Large intestine (tissue), 3 donors: ENCODE results near the gene MBD4. TPM values are rescaled to one million over a fixed set of nuclear protein-coding genes. Genes with fewer than 3 reads are reported as not detected.
"Not testable (repeated sequence)": the region's sequence is repeated elsewhere in the genome, so short reads cannot be mapped to it uniquely, and the experiment has no call there.

Experiments used
- DNase-seq, 2 donors: peaks; one replicate each; pipeline versions ENCODE4 v3.0.0 to v3.0.0-alpha.2; 2013
- H3K27ac ChIP-seq: one replicate; pipeline ENCODE4 v1.5.1; 2013; ENCODE audit warnings: low read length
- H3K27me3 ChIP-seq: 2 replicates; pipeline ENCODE4 v1.6.1; 2013; ENCODE audit warnings: low read length; ENCODE audit not compliant: control insufficient read depth, insufficient read depth
- H3K36me3 ChIP-seq: 2 replicates; pipeline ENCODE4 v1.6.1; 2013; ENCODE audit warnings: low read length; ENCODE audit not compliant: control insufficient read depth, insufficient read depth
- H3K4me1 ChIP-seq: one replicate; pipeline ENCODE4 v1.6.1; 2013; ENCODE audit warnings: low read length; ENCODE audit not compliant: control insufficient read depth, insufficient read depth
- H3K4me3 ChIP-seq: one replicate; pipeline ENCODE4 v1.5.1; 2013; ENCODE audit warnings: low read length
- H3K9me3 ChIP-seq: one replicate; pipeline ENCODE4 v1.6.1; 2013; ENCODE audit warnings: mild to moderate bottlenecking, low read depth, low read length, moderate library complexity; ENCODE audit not compliant: control insufficient read depth
- WGBS: methylation state at CpG from one replicate; pipeline ENCODE4 v1.1.5; 2013; ENCODE audit warnings: low lambda C conversion rate; ENCODE audit not compliant: insufficient coverage; 5-methylcytosine and 5-hydroxymethylcytosine counted together
- polyA plus RNA-seq: library from polyadenylated mRNA; unstranded; fragments of 120-200 nt; gene quantifications from one replicate; pipeline ENCODE4 v1.2.1, GENCODE V29; 2013

Gene MBD4
- polyA plus RNA-seq, 1 donor = 38.4 TPM

GRCh38 chr3:129399145-129399894 lies 40.4 kb downstream of the MBD4 start:
- no peaks in the 10 kb centered on the region for H3K27me3 ChIP-seq
- H3K4me3 ChIP-seq = peak overlapping the region; percentile 75
- H3K27ac ChIP-seq = peak overlapping the region; percentile 30
- peaks cover 6% of the 10 kb centered on the region for H3K36me3 ChIP-seq
- H3K4me1 ChIP-seq = peaks cover 4% of the 10 kb centered on the region
- H3K9me3 ChIP-seq = no peaks in the 10 kb centered on the region
- WGBS = 0% methylated on average over 6 of the region's 25 CpGs
- peak; percentile 90 to 96 for DNase-seq

GRCh38 chr3:129398803-129399144 lies 41.0 kb downstream of the MBD4 start:
- peak overlapping the region; percentile 75 for H3K4me3 ChIP-seq
- H3K4me1 ChIP-seq = peaks cover 4% of the 10 kb centered on the region
- no peaks in the 10 kb centered on the region for H3K27me3 ChIP-seq
- no CpG with 5 or more reads among the region's 18 CpGs for WGBS
- peak in 1 of 2 donors; percentile 43 for DNase-seq
- peaks cover 8% of the 10 kb centered on the region for H3K36me3 ChIP-seq
- peak overlapping the region; percentile 47 for H3K27ac ChIP-seq
- no peaks in the 10 kb centered on the region for H3K9me3 ChIP-seq

- H3K4me3 ChIP-seq, DNase-seq, H3K27ac ChIP-seq, H3K4me1 ChIP-seq, H3K9me3 ChIP-seq, H3K27me3 ChIP-seq: not testable (repeated sequence)
- no CpG with 5 or more reads among the region's 17 CpGs for WGBS
- H3K36me3 ChIP-seq = peaks cover 40% of the 10 kb centered on the region
Measured at GRCh38 chr3:129393760-129394564, 45.8 kb downstream of the MBD4 start.

DNA sequence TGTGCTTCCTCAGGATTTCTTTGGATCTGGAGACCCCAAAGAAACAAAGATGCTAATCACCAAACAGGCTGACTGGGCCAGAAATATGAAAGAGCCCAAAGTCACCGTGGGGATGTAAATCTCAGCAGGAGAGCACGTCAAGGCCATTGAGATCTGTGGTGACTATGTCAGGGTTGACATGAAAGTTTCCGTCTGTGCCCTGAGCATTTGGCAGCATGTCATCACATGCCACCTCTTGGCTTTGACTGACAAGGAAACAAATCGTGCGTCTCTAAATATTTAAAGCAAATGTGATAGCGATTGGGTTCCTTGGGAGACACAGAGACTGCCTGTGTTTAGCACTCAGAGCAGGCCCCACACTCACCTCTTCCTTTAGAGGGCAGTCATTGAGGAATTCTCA lies 46.5 kb downstream of the MBD4 start:
- no peak for DNase-seq
- Histone ChIP-seq H3K4me1 (peaks cover under 1% of the 10 kb centered on the region), H3K36me3 (peaks cover 43% of the 10 kb centered on the region), H3K27me3 (no peaks in the 10 kb centered on the region), H3K27ac (no peak overlapping the region), H3K9me3 (no peaks in the 10 kb centered on the region), H3K4me3 (no peak overlapping the region)
- WGBS = no CpG with 5 or more reads among the region's 6 CpGs

- H3K27me3 ChIP-seq, H3K27ac ChIP-seq, H3K4me1 ChIP-seq, DNase-seq, H3K4me3 ChIP-seq, H3K9me3 ChIP-seq: not testable (repeated sequence)
- no CpG with 5 or more reads among the region's 8 CpGs for WGBS
- H3K36me3 ChIP-seq = peaks cover 52% of the 10 kb centered on the region
Measured at GRCh38 chr3:129392106-129392887, 47.5 kb downstream of the MBD4 start.

DNA sequence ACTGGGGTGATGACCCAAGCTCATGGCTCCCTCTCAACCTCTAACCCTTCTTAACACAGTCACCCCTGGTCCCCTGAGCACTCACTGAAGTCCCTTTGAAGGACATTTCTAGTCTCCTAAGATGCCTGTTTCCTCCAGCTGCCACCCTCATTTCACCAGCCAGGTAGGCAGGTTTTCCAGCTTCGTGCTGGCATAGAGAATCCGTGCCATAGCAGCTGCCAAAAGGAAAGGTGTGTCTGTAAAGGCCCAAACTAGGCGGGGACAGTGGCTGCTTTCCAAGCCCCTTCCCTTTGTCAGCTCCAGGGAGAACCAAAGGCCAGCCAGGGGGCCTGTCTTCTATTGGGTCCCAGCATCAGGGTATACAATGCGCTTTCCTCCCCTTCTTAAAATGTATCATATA lies 48.2 kb downstream of the MBD4 start:
- not testable (repeated sequence) for H3K4me1 ChIP-seq, H3K27ac ChIP-seq, DNase-seq, H3K27me3 ChIP-seq, H3K4me3 ChIP-seq, H3K9me3 ChIP-seq
- peaks cover 54% of the 10 kb centered on the region for H3K36me3 ChIP-seq
- WGBS = no CpG with 5 or more reads among the region's 4 CpGs

DNA sequence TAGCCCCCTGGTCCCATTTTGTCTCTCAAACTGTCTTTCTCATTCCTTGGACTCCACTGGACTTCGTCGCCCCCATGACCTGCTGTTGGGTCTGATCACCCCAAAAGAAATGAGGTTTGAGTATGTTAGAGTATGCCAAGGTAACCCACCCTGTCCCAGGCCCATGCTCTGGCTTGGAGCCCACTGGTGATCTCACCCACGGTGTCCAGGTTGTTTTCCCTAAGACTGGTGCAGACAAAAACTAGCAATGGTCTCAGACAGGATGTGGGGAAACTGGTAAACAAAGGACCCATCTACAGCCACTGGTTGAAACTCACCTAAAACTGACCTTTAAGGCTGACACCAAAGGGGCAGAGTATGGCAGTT lies 50.2 kb downstream of the MBD4 start:
- no CpG with 5 or more reads among the region's 3 CpGs for WGBS
- H3K36me3 ChIP-seq = peaks cover 51% of the 10 kb centered on the region
- DNase-seq = no peak

GRCh38 chr3:129388791-129389571 lies 50.8 kb downstream of the MBD4 start:
- DNase-seq, H3K27ac ChIP-seq, H3K9me3 ChIP-seq, H3K4me3 ChIP-seq, H3K4me1 ChIP-seq, H3K27me3 ChIP-seq: not testable (repeated sequence)
- no CpG with 5 or more reads among the region's 8 CpGs for WGBS
- H3K36me3 ChIP-seq = peaks cover 48% of the 10 kb centered on the region

More for the DNA sequence above, 50.2 kb downstream of the MBD4 start:
- Histone ChIP-seq H3K4me1 (no peaks in the 10 kb centered on the region), H3K9me3 (no peaks in the 10 kb centered on the region), H3K4me3 (no peak overlapping the region), H3K27ac (no peak overlapping the region), H3K27me3 (no peaks in the 10 kb centered on the region)

GRCh38 chr3:129387487-129387886 lies 52.3 kb downstream of the MBD4 start:
- Histone ChIP-seq H3K27ac (no peak overlapping the region), H3K36me3 (peaks cover 41% of the 10 kb centered on the region), H3K9me3 (no peaks in the 10 kb centered on the region), H3K4me1 (no peaks in the 10 kb centered on the region), H3K27me3 (no peaks in the 10 kb centered on the region), H3K4me3 (no peak overlapping the region)
- WGBS = 100% methylated on average over 2 of the region's 5 CpGs
- DNase-seq = no peak

DNA sequence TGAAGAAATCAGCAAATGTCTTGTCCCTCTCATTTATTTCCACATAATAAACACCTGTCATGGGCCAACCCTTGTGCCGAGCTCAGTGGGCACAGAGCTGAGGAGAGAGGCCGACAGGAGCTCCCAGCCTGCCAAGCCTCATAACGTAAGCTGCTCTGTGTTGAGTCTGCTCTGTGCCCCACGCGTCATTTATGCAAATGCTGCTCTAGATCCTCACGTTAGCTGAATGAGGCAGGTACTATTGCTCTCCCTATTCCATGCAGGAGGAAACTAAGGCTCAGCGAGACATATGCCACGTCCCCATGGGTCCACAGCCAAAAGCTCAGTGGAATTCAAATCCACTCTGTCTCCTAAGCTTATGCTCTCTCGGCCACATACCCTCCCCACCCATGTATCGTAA lies 52.8 kb downstream of the MBD4 start:
- Histone ChIP-seq H3K9me3 (no peaks in the 10 kb centered on the region), H3K4me3 (no peak overlapping the region), H3K27me3 (no peaks in the 10 kb centered on the region), H3K36me3 (peaks cover 38% of the 10 kb centered on the region), H3K4me1 (no peaks in the 10 kb centered on the region), H3K27ac (no peak overlapping the region)
- no peak for DNase-seq
- no CpG with 5 or more reads among the region's 10 CpGs for WGBS
